Stimulated activated CD4-positive, alpha-beta T cell treated with anti-CD3 and anti-CD28 coated beads, Interleukin-4, amount 100 ng/mL, for 4 hours (primary cell): ENCODE results near the gene C16orf74.

Experiments used
- DNase-seq, 2 experiments: peaks; one replicate each; pipeline ENCODE4 v3.0.0-alpha.2; 2020

The C16orf74 gene

DNA sequence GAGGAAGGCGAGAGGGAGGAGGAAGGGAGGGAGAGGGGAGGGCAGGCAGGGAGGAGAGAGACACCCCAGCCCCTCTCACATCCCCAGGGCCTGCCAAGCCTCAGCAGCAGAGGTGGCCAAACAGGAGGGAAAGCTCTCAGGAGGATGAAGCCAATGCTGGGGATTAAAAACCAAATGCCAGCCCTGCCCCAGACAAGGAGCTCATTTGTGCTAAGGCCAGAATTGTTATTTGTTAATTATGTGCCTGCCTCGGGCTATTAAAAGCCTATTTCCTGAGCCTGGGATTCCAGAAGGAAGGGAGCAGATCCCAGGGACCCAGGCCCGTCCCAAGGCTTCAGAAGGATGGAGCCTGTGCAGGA is 34.2 kb downstream of the C16orf74 start:
- no peak for DNase-seq

DNA sequence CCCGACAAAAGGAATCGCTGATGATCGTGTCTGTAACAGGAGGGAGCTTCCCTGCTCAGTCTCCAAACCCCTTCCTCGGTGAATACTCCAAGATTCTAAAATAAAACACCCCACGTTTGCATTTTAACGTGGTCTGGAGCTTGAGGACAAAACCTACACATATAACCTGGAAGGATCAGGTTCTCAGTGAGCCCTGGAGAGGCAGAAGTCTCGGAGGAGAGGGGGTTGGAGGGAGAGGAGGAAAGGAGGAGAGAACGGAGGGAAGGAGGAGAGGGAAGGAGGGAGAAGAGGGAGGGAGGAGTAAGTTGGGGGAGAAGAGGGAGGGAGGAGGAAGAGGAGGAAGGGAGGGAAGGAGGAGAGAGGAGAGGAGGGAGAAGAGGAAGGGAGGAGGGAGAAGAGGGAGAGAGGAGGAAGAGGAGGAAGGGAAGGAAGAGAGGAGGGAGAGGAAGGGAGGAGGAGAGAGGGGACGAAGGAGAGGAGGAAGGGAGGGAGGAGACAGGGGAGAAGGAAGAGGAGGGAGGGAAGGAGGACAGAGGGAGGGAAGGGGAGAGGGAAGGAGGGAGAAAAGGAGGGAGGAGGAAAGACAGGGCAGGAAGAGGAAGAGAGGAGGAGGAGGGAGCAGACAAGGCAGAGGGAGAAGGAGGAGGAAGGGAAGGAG is 34.7 kb downstream of the C16orf74 start:
- no peak for DNase-seq

GRCh38 chr16:85715169-85716021 is 35.5 kb downstream of the C16orf74 start:
- DNase-seq: no peak

GRCh38 chr16:85712801-85713200 is 38.1 kb downstream of the C16orf74 start:
- no peak for DNase-seq

DNA sequence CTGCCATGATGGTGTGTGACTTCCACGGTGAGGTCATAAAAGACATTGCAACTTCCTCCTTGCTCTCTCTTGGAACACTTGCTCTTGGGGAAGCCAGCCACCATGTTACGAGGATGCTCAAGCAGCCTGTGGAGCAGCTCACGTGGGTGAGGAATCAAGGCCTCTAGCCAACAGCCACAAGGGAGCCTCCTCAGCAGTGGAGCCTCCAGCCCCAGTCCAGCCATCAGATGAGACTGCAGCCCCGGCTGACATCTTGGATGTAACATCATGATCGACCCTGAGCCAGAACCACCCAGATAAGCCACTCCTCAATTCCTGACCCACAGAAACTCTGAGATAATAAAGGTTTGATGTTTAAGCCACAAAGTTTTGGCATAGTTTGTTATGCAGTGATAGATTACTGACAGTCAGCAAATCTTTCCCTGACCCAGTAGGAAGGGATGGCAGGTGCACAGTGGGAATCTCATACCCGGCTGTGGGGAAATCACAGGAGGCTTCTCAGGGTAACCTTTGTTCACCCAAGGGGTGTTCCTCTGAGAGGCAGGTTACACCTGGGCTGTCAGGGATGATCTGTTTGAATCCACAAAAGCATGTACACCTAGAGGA is 38.8 kb downstream of the C16orf74 start:
- no peak for DNase-seq

DNA sequence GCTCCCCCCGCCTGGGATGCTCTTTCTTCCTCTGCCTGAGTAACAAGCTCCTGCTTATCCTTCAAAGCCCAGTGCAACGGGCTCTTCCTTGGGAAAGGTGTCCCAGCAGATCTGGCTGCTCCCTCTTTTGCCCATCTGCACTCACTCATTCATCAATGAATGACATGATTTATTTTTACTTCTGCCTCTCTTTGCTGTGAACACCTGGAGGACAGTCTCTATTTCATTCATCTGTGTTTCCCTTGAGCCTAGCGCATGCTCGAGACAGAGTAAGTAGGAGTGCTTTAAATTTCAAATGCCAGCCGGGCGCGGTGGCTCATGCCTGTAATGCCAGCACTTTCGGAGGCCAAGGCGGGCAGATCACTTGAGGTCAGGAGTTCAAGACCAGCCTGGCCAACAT is 40.2 kb downstream of the C16orf74 start:
- DNase-seq: no peak

GRCh38 chr16:85709766-85710585 is 40.9 kb downstream of the C16orf74 start:
- no peak for DNase-seq

GRCh38 chr16:85708338-85708737 is 42.6 kb downstream of the C16orf74 start:
- no peak for DNase-seq

DNA sequence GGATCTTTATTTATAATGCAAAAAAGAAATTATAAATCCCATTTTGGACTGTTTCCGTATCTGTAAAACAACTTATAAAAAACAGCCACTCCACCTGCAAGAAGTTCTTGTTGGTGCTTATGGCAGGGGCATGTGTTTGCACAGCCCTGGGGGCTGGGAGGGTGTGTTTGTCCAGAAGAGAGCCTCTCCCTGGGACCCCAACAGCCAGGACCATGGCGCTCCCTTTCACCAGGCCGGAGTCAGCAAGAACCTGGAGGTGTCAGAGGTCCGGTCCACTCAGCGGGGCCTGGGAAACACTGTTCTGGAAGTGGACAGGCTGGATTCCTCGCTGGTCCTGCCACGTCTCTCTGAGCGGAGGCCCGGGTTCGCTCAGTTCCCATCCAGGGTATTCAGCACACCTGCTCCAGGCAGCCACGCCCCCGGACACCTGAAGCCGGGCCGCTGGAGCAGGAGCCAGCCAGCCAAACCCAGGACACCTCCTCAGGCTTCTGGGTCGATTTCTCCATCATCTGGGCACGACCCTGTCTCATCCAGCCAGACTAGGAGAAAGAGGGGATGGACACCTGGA is 43.3 kb downstream of the C16orf74 start:
- DNase-seq: no peak

DNA sequence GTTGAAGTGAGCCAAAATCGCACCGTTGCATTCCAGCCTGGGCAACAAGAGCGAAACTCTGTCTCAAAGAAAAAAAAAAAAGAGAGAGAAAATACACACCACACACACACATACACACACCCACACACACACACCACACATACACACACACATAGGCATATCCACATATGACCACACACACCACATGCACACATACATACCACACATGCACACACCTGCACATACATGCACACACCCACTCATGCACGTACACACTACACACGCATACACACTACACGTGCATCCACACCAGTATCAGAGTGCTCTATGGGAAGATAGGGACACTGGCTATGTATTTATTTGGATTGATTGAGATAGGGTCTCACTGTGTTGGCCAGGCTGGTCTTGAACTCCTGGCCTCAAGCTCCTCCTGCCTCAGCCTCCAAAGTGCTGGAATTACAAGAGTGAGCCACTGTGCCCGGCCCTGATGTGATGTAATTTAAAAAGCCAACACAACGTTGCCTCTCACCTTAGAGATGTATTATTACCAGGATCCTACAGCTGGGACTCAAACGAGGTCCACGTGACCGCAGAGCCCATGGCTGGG is 44.4 kb downstream of the C16orf74 start:
- no peak for DNase-seq

DNA sequence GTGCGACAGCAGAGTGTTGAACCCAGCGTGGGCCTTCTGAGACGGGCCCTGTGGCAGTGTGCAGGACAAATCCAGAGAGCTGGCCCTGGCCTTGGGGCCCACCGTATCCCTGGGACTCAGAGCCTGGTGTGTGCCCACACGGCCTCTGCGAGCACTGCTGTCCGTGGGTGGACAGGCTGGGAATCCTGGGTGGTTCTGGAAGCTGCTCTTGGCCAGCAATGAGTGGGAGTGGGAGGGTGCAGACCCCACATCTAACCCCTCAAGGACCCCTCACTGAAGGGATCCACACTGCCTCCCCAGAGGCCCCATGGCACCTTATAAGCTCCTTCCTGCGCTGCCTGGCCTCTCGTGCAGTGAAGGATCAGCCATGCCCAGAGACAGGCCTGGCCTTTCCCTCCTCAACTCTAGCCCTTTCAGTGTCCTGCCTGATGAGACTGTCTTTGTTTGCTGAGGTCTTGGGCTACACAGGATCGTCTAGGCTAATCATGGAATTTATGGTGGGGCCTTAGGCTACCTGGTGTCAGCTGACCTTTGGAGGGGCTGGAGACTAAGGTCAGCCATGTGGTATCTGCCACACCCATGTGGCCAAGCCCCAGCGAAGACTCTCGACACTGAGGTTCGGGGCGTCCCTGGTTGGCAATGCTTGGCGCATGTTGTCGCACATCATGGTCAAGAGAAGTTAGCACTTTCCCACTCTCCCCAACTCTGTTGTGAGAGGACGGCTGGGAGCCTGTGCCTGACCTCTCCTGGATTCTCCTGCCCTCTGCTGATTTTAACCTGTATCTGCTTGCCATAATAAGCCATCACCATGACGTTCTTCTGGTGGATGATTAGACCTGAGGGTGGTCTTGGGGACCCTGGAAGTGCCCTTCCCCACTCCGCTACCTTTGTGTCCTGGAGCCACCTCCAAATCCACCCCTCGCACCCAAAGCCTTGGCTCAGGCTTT is 45.7 kb downstream of the C16orf74 start:
- no peak for DNase-seq

DNA sequence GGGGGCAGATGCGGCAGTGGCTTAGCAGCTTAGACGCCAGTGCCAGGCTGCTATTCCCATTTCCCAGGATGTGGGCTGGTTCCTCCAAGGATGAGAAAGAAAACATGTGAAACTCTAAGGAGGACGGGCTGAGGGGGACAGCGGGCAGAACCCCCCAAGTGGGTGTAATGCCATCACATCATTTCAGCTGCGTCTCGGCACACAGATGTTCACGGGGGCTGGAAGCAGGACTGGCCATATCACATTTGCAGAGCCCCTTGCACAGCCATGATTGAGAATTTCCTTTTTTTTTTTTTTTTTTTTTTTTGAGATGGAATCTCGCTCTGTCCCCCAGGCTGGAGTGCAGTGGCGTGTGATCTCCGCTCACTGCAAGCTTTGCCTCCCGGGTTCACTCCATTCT is 46.9 kb downstream of the C16orf74 start:
- DNase-seq: no peak

- DNase-seq: no peak
Measured at GRCh38 chr16:85699628-85700027, 51.3 kb downstream of the C16orf74 start.

DNA sequence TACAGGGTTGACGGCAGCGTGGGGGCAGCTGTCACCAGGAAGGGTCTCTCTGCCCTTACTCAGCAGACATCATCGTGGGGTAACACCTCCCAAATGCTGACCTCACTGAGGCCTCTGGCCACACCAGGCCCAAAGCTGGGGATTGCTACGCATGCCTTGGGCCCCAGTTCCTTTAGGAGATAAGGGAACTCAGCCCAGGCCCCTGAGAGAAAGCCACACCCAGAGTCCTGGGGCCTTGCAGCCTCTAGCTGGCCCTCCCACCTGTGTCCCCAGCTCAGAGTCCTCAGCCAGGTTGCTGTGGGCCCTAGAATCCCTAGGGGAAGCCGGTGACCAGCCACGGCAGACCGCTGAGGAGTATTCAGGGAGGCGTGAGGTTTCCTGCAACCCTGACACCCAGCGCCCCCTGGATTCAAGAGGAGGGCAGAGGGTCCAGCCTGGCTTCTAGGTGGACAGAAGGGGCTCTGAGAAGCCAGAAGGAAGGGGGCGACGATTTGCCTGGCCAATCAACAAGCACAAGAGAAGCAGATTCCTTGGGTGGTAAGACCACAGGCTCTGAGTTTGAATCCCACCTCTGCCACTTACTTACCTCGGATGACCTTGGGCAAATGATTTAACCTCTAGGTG is 51.8 kb downstream of the C16orf74 start:
- no peak for DNase-seq

DNA sequence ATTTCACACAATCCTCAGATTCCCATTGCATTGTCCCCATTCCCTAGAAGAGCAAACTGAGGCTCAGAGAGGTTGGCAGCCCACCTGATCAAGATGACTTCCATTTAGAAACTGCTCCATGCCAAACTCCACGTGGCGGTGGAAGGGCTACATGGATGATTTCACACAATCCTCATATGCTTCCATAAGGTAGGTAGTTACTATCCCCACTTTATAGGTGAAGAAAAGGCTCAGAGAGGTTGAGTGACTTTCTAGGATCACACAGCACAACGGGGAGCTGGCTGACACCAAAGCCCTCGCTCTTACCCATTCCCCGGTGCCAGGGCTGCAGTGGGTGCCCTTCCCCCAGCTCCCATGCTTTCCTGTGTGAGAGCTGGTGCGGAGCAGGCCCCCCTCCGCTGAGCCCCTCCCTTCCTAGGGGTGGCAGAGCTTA is 52.4 kb downstream of the C16orf74 start:
- no peak for DNase-seq

- DNase-seq: no peak
Measured at GRCh38 chr16:85697431-85697830, 53.5 kb downstream of the C16orf74 start.

GRCh38 chr16:85696781-85697180 is 54.1 kb downstream of the C16orf74 start:
- DNase-seq: no peak

GRCh38 chr16:85695196-85696128 is 55.4 kb downstream of the C16orf74 start:
- no peak for DNase-seq

DNA sequence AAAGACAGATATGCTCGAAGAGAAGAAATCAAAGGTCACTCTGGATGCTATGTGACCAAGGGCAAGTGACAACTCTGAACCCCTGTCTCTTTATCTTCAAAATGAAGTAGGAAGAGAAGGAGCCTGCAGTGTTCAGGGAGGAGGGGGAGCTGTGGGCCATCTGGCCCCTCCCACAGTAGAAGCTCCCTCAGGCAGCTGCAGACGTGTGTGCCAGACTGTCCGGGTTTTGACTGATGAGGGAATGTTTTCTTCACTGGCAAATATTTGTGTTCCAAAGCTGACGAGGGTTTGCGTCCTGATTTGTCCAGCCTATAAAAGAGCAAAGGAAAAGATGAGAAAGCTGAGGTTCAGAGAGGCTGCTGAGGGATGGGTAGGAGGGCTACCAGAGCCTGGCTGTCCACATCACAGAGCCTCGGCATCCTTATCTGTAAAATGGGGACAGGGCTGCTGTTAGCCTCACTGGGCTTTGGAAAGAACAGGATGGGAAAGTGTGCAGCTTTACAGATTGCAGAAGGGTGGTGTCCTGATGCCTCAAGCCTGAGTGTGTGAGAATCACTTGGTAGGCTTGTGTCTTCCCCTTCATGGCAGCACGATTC is 60.3 kb downstream of the C16orf74 start:
- no peak for DNase-seq
